ENCODE measurements around the gene TRAF2.

The TRAF2 gene

GRCh38 chr9:136925414-136926153 is 39.3 kb downstream of the TRAF2 start:
- Histone ChIP-seq H3K9ac (no peak overlapping the region), H3K4me2 (ENCODE audit: low read length) (no peak overlapping the region), H3K36me3 (ENCODE audit: control insufficient read depth, insufficient read depth, low read length) (no peaks in the 10 kb centered on the region), H3K9me3 (ENCODE audit: control insufficient read depth, low read length) (no peaks in the 10 kb centered on the region), H3K27ac (no peak overlapping the region), H3K79me2 (no peaks in the 10 kb centered on the region), H3K4me1 (no peaks in the 10 kb centered on the region), H3K4me3 (ENCODE audit: low read depth, low read length) (no peak overlapping the region), H3K27me3 (ENCODE audit: control insufficient read depth, insufficient read depth, low read length) (no peaks in the 10 kb centered on the region), H2AFZ (no peak overlapping the region)
- TF ChIP-seq, protein P1, sequence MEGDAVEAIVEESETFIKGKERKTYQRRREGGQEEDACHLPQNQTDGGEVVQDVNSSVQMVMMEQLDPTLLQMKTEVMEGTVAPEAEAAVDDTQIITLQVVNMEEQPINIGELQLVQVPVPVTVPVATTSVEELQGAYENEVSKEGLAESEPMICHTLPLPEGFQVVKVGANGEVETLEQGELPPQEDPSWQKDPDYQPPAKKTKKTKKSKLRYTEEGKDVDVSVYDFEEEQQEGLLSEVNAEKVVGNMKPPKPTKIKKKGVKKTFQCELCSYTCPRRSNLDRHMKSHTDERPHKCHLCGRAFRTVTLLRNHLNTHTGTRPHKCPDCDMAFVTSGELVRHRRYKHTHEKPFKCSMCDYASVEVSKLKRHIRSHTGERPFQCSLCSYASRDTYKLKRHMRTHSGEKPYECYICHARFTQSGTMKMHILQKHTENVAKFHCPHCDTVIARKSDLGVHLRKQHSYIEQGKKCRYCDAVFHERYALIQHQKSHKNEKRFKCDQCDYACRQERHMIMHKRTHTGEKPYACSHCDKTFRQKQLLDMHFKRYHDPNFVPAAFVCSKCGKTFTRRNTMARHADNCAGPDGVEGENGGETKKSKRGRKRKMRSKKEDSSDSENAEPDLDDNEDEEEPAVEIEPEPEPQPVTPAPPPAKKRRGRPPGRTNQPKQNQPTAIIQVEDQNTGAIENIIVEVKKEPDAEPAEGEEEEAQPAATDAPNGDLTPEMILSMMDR (IDR thresholded peaks at IDR 0.05): no peak

DNA sequence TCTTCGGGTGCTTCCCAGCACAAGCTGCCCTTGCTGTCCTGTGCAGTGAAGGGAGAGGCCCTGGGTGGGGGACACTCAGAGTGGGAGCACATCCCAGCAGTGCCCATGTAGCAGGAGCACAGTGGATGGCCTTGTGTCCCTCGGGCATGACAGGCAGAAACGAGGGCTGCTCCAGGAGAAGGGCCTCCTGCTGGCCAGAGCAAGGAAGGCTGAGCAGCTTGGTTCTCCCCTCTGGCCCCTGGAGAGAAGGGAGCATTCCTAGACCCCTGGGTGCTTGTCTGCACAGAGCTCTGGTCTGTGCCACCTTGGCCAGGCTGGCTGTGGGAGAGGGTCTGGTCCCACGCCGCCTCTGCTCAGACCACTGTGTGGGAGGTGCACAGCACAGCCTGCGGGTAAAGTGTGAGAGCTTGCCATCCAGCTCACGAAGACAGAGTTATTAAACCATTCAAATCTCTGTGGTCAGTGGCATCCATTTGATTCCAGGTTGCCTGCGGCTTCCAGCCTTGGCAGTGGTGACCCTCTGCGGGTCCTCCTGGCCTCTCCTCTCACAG is 39.9 kb downstream of the TRAF2 start:
- H3K79me2 ChIP-seq: no peaks in the 10 kb centered on the region
- no peak overlapping the region for H3K27ac ChIP-seq
- no peak overlapping the region for H2AFZ ChIP-seq
- TF ChIP-seq, protein P1 (IDR thresholded peaks at IDR 0.05): no peak
- no peaks in the 10 kb centered on the region for H3K4me1 ChIP-seq
- H3K9me3 ChIP-seq (ENCODE audit: control insufficient read depth, low read length): no peaks in the 10 kb centered on the region
- H3K36me3 ChIP-seq (ENCODE audit: control insufficient read depth, insufficient read depth, low read length): no peaks in the 10 kb centered on the region
- no peaks in the 10 kb centered on the region for H3K27me3 ChIP-seq (ENCODE audit: control insufficient read depth, insufficient read depth, low read length)
- H3K4me2 ChIP-seq (ENCODE audit: low read length): no peak overlapping the region
- no peak overlapping the region for H3K4me3 ChIP-seq (ENCODE audit: low read depth, low read length)
- H3K9ac ChIP-seq: no peak overlapping the region

- Histone ChIP-seq H3K79me2 (no peaks in the 10 kb centered on the region), H3K4me1 (no peaks in the 10 kb centered on the region), H3K36me3 (ENCODE audit: control insufficient read depth, insufficient read depth, low read length) (no peaks in the 10 kb centered on the region), H3K27ac (no peak overlapping the region), H3K9me3 (ENCODE audit: control insufficient read depth, low read length) (no peaks in the 10 kb centered on the region), H3K4me2 (ENCODE audit: low read length) (no peak overlapping the region), H3K9ac (no peak overlapping the region), H2AFZ (no peak overlapping the region), H3K4me3 (ENCODE audit: low read depth, low read length) (no peak overlapping the region), H3K27me3 (ENCODE audit: control insufficient read depth, insufficient read depth, low read length) (no peaks in the 10 kb centered on the region)
- TF ChIP-seq, protein P1 (IDR thresholded peaks at IDR 0.05): no peak
Measured at GRCh38 chr9:136926749-136927148, 40.4 kb downstream of the TRAF2 start.

DNA sequence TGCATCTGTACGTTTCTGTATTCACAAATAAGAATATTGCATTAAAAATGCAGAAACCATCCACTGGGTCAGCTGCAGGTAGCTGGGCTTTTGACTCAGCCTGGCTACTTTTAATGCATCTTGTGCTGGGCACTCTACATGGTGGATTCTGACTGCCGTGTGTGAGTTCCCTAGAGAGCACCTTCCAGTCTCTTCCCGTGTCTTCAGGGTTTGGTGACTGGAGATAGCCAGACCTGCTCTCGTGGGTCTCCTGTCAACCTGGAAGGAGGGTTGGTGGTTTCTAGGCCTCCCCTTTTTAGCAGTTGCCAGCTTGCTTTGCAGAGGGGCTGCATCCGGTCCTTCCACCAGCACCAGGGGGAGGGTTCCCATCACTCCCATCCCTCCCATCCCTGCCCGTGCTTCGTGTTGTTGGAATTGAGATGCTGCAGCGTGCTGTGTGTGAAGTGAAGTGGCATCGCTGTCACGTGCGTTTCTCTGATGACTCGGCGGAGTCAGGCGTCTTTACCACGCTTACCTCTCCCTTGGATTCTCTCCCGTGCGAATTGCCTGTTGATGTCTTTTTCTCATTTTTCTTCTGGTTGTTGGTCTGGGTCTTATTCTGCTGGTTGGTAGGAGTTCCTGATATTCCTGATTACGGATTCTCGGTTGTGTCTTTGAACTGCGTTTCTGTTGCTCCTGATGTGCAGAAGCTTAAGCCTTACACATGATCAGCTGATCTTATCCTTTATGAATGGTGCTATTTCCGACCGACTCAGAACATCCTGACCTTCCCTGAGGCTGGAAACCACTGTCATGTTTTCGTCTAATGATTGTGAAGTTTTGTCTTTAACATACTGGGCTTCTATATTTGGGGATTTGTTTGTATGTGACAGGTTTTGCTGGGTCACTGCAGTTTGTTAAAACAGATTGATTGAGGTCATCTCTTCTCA is 41.3 kb downstream of the TRAF2 start:
- no peaks in the 10 kb centered on the region for H3K79me2 ChIP-seq
- no peak overlapping the region for H3K4me2 ChIP-seq (ENCODE audit: low read length)
- H3K27ac ChIP-seq: no peak overlapping the region
- no peaks in the 10 kb centered on the region for H3K9me3 ChIP-seq (ENCODE audit: control insufficient read depth, low read length)
- H3K4me1 ChIP-seq: no peaks in the 10 kb centered on the region
- H3K4me3 ChIP-seq (ENCODE audit: low read depth, low read length): no peak overlapping the region
- TF ChIP-seq, protein P1 (IDR thresholded peaks at IDR 0.05): no peak
- no peak overlapping the region for H3K9ac ChIP-seq
- no peak overlapping the region for H2AFZ ChIP-seq
- no peaks in the 10 kb centered on the region for H3K27me3 ChIP-seq (ENCODE audit: control insufficient read depth, insufficient read depth, low read length)
- H3K36me3 ChIP-seq (ENCODE audit: control insufficient read depth, insufficient read depth, low read length): no peaks in the 10 kb centered on the region

Measured in parathyroid adenoma (tissue), 2 donors.